Measurements from ENCODE around the gene MGA. TPM values are rescaled to one million over a fixed set of nuclear protein-coding genes. Genes with fewer than 3 reads are reported as not detected.

The MGA gene
- total and polyA plus RNA-seq, 4 donors: 2.7 to 86.2 (median 14.1) TPM

- 71 to 79% methylated on average over 7 of the region's 7 CpGs for WGBS, 2 donors
Measured at GRCh38 chr15:41671656-41672648, 11.7 kb downstream of the MGA start.

DNA sequence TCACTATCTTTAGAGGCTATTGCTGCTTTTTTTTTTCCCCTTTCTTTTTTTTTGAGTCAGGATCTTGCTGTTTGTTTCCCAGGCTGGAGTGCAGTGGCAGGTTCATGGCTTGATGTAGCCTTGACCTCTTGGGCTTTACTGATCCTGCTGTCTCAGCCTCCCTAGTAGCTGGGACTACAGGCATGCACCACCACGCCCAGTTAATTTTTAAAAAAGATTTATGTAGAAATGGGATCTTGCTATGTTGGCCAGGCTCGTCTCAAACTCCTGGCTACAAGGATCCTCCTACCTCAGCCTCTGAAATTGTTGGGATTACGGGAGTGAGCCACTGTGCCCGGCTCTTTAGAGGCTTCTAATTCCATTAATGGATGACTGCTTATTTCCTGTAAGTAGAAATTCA, 15.1 kb downstream of the MGA start:
- 93 to 97% methylated on average over 4 of the region's 4 CpGs for WGBS, 2 donors
- H3K27me3 ChIP-seq (ENCODE audit: control insufficient read depth in 3 of 3, insufficient read depth in 3 of 3, low read length in 2 of 3): no peaks in the 10 kb centered on the region

More at GRCh38 chr15:41671656-41672648, 11.7 kb downstream of the MGA start:
- no peak overlapping the region for H3K9ac ChIP-seq (ENCODE audit: insufficient read depth in 1 of 2, low read length in 2 of 2)
- no peak for DNase-seq
- H3K36me3 ChIP-seq (ENCODE audit: control insufficient read depth in 4 of 4, insufficient read depth in 4 of 4, low read length in 4 of 4): peaks cover 0 to 8% (median 4%) of the 10 kb centered on the region in 4 donors
- TF ChIP-seq, protein P1, sequence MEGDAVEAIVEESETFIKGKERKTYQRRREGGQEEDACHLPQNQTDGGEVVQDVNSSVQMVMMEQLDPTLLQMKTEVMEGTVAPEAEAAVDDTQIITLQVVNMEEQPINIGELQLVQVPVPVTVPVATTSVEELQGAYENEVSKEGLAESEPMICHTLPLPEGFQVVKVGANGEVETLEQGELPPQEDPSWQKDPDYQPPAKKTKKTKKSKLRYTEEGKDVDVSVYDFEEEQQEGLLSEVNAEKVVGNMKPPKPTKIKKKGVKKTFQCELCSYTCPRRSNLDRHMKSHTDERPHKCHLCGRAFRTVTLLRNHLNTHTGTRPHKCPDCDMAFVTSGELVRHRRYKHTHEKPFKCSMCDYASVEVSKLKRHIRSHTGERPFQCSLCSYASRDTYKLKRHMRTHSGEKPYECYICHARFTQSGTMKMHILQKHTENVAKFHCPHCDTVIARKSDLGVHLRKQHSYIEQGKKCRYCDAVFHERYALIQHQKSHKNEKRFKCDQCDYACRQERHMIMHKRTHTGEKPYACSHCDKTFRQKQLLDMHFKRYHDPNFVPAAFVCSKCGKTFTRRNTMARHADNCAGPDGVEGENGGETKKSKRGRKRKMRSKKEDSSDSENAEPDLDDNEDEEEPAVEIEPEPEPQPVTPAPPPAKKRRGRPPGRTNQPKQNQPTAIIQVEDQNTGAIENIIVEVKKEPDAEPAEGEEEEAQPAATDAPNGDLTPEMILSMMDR (IDR thresholded peaks at IDR 0.05; ENCODE audit: control extremely low read depth, extremely low read depth): no peak
- no peak overlapping the region for H3K4me3 ChIP-seq
- no peak for ATAC-seq (ENCODE audit: insufficient read depth, low FRiP score)
- peaks cover 0 to 10% (median 4%) of the 10 kb centered on the region in 5 donors for H3K4me1 ChIP-seq (ENCODE audit: control insufficient read depth in 5 of 5, insufficient read depth in 5 of 5, low read length in 5 of 5)
- H3K9me3 ChIP-seq (ENCODE audit: control insufficient read depth in 4 of 4, insufficient read depth in 3 of 4, low read length in 3 of 4): no peaks in the 10 kb centered on the region
- H3K27ac ChIP-seq (ENCODE audit: low read depth in 1 of 2, low read length in 1 of 2): no peak overlapping the region
- H3K27me3 ChIP-seq (ENCODE audit: control insufficient read depth in 3 of 3, insufficient read depth in 3 of 3, low read length in 2 of 3): no peaks in the 10 kb centered on the region

GRCh38 chr15:41678742-41679141, 18.5 kb downstream of the MGA start:
- 98 to 99% methylated on average over 4 of the region's 4 CpGs for WGBS, 2 donors
- H3K9ac ChIP-seq (ENCODE audit: insufficient read depth in 1 of 2, low read length in 2 of 2): no peak overlapping the region
- TF ChIP-seq, protein P1 (IDR thresholded peaks at IDR 0.05; ENCODE audit: control extremely low read depth, extremely low read depth): no peak
- H3K4me1 ChIP-seq (ENCODE audit: control insufficient read depth in 5 of 5, insufficient read depth in 5 of 5, low read length in 5 of 5): no peaks in the 10 kb centered on the region
- DNase-seq (no peak), ATAC-seq (ENCODE audit: insufficient read depth, low FRiP score) (no peak)
- H3K4me3 ChIP-seq: no peak overlapping the region
- no peaks in the 10 kb centered on the region for H3K27me3 ChIP-seq (ENCODE audit: control insufficient read depth in 3 of 3, insufficient read depth in 3 of 3, low read length in 2 of 3)
- H3K36me3 ChIP-seq (ENCODE audit: control insufficient read depth in 4 of 4, insufficient read depth in 4 of 4, low read length in 4 of 4): peaks cover 0 to 3% (median 0%) of the 10 kb centered on the region in 4 donors
- no peak overlapping the region for H3K27ac ChIP-seq (ENCODE audit: low read depth in 1 of 2, low read length in 1 of 2)
- peaks cover 0 to 4% (median 0%) of the 10 kb centered on the region in 4 donors for H3K9me3 ChIP-seq (ENCODE audit: control insufficient read depth in 4 of 4, insufficient read depth in 3 of 4, low read length in 3 of 4)

More for the DNA sequence above, 15.1 kb downstream of the MGA start:
- ATAC-seq (ENCODE audit: insufficient read depth, low FRiP score) (no peak), DNase-seq (no peak)
- Histone ChIP-seq H3K4me1 (ENCODE audit: control insufficient read depth in 5 of 5, insufficient read depth in 5 of 5, low read length in 5 of 5) (peaks cover 0 to 4% (median 1%) of the 10 kb centered on the region in 5 donors), H3K9ac (ENCODE audit: insufficient read depth in 1 of 2, low read length in 2 of 2) (no peak overlapping the region), H3K4me3 (no peak overlapping the region), H3K27ac (ENCODE audit: low read depth in 1 of 2, low read length in 1 of 2) (no peak overlapping the region), H3K9me3 (ENCODE audit: control insufficient read depth in 4 of 4, insufficient read depth in 3 of 4, low read length in 3 of 4) (peaks cover 0 to 4% (median 0%) of the 10 kb centered on the region in 4 donors), H3K36me3 (ENCODE audit: control insufficient read depth in 4 of 4, insufficient read depth in 4 of 4, low read length in 4 of 4) (peaks cover 0 to 3% (median 0%) of the 10 kb centered on the region in 4 donors)
- TF ChIP-seq, protein P1 (IDR thresholded peaks at IDR 0.05; ENCODE audit: control extremely low read depth, extremely low read depth): no peak

Measured in lung (tissue), 12 donors.